HepG2 (cell line): ENCODE measurements around the gene RFFL. TPM values are rescaled to one million over a fixed set of nuclear protein-coding genes. Genes with fewer than 3 reads are reported as not detected.

ENCODE experiments used
- ARNT ChIP-seq: fragments of 450-650 bp; IDR thresholded peaks from 2 replicates; pipeline ENCODE4 v1.6.1; 2017
- DRAP1 ChIP-seq: IDR thresholded peaks from 2 replicates; pipeline ENCODE4 v1.6.1; 2016; ENCODE audit warnings: missing genetic modification reagents, missing compliant biosample characterization
- DZIP1 ChIP-seq: sonication (generic); formaldehyde crosslinking; IDR thresholded peaks from 2 replicates; pipeline ENCODE4 v1.5.0; 2020; ENCODE audit warnings: mild to moderate bottlenecking, missing genetic modification reagents
- KAT8 ChIP-seq: IDR thresholded peaks from 2 replicates; pipeline ENCODE4 v1.6.1; 2016; ENCODE audit warnings: missing genetic modification reagents, missing compliant biosample characterization
- KLF12 ChIP-seq: sonication (generic); formaldehyde crosslinking; IDR thresholded peaks from 2 replicates; pipeline ENCODE4 v1.4.0; 2020; ENCODE audit warnings: missing genetic modification reagents, borderline replicate concordance
- MAFG ChIP-seq: sonication (generic); formaldehyde crosslinking; IDR thresholded peaks from 2 replicates; pipeline ENCODE4 v1.5.1; 2020; ENCODE audit warnings: mild to moderate bottlenecking, missing genetic modification reagents
- POGK ChIP-seq: sonication (generic); formaldehyde crosslinking; conservative IDR thresholded peaks from 2 replicates; pipeline ENCODE4 v1.8.0; 2022; ENCODE audit warnings: mild to moderate bottlenecking, moderate library complexity, missing genetic modification reagents
- RXRB ChIP-seq: IDR thresholded peaks from 2 replicates; pipeline ENCODE4 v1.6.1; 2016; ENCODE audit warnings: borderline replicate concordance, missing genetic modification reagents, missing compliant biosample characterization
- SMAD3 ChIP-seq: sonication (generic); formaldehyde crosslinking; IDR thresholded peaks from 2 replicates; pipeline ENCODE4 v1.4.0; 2020; ENCODE audit warnings: missing genetic modification reagents
- TEAD2 ChIP-seq: sonication (generic); formaldehyde crosslinking; IDR thresholded peaks from 2 replicates; pipeline ENCODE4 v1.9.0; 2021; ENCODE audit warnings: missing genetic modification reagents
- TGIF2 ChIP-seq: IDR thresholded peaks from 2 replicates; pipeline ENCODE4 v1.6.1; 2016; ENCODE audit warnings: control low read depth, missing compliant biosample characterization
- XRCC5 ChIP-seq: fragments of 200-400 bp; formaldehyde crosslinking; optimal IDR thresholded peaks from 2 replicates; pipeline ENCODE3; 2017; ENCODE audit warnings: mild to moderate bottlenecking, low read length
- ZFY ChIP-seq: sonication (generic); formaldehyde crosslinking; IDR thresholded peaks from 2 replicates; pipeline ENCODE4 v1.4.0; 2020; ENCODE audit warnings: missing genetic modification reagents
- ZNF20 ChIP-seq: sonication (generic); formaldehyde crosslinking; IDR thresholded peaks from 2 replicates; pipeline ENCODE4 v1.4.0; 2020; ENCODE audit warnings: mild to moderate bottlenecking, moderate library complexity, missing genetic modification reagents
- ZNF510 ChIP-seq: sonication (generic); formaldehyde crosslinking; IDR thresholded peaks from 2 replicates; pipeline ENCODE4 v1.4.0; 2020; ENCODE audit warnings: low read depth, mild to moderate bottlenecking, missing genetic modification reagents
- ZNF678 ChIP-seq: sonication (generic); formaldehyde crosslinking; IDR thresholded peaks from 2 replicates; pipeline ENCODE4 v1.4.0; 2020; ENCODE audit warnings: mild to moderate bottlenecking, missing genetic modification reagents
- ZNF720 ChIP-seq: sonication (generic); formaldehyde crosslinking; IDR thresholded peaks from 2 replicates; pipeline ENCODE4 v1.4.0; 2020; ENCODE audit warnings: missing genetic modification reagents
- ZNF777 ChIP-seq: sonication (generic); formaldehyde crosslinking; IDR thresholded peaks from 2 replicates; pipeline ENCODE4 v1.4.0; 2020; ENCODE audit warnings: missing genetic modification reagents
- ZNF891 ChIP-seq: sonication (generic); formaldehyde crosslinking; IDR thresholded peaks from 2 replicates; pipeline ENCODE4 v1.5.0; 2020; ENCODE audit warnings: mild to moderate bottlenecking, missing genetic modification reagents
- ZSCAN30 ChIP-seq: sonication (generic); formaldehyde crosslinking; IDR thresholded peaks from 2 replicates; pipeline ENCODE4 v1.5.0; 2020; ENCODE audit warnings: mild to moderate bottlenecking, missing genetic modification reagents
- polyA plus RNA-seq, 8 experiments: library from polyadenylated mRNA; depleted of rRNA in 3 of 8; stranded (reverse) in 7 of 8; unstranded in 1 of 8; fragments of >200 nt; fragmentation: Illumina TruSeq in 4 of 8; extraction: Trizol in 4 of 8; gene quantifications; 2 replicates each; pipeline versions ENCODE4 v1.2.1 to v1.2.3, GENCODE V29; 2011 to 2016; ENCODE audit warnings: low read depth in 4 of 8, missing spikeins in 1 of 8, mixed read lengths in 1 of 8; ENCODE audit not compliant: insufficient read depth in 1 of 8
- total RNA-seq, 5 experiments: library from RNA; depleted of rRNA; stranded (reverse); fragments of >200 nt; fragmentation: Illumina TruSeq; extraction: Trizol; gene quantifications; 2 replicates each; pipeline ENCODE4 v1.2.3, GENCODE V29; 2016; ENCODE audit warnings: low read depth in 1 of 5
- TF ChIP-seq, protein P1 (sequence below): IDR thresholded peaks from 2 replicates; pipeline ENCODE4 v1.6.1; 2016; ENCODE audit warnings: missing compliant biosample characterization, missing genetic modification reagents, borderline replicate concordance
- TF ChIP-seq, protein P2 (sequence below): sonication (generic); formaldehyde crosslinking; IDR thresholded peaks from 2 replicates; pipeline ENCODE4 v1.5.0; 2020; ENCODE audit warnings: missing genetic modification reagents, mild to moderate bottlenecking, borderline replicate concordance
- TF ChIP-seq, protein P3 (sequence below): sonication (generic); formaldehyde crosslinking; conservative IDR thresholded peaks from 2 replicates; pipeline ENCODE4 v1.4.0; 2020; ENCODE audit warnings: missing genetic modification reagents
- TF ChIP-seq, protein P4 (sequence below): IDR thresholded peaks from 2 replicates; pipeline ENCODE4 v1.6.1; 2016; ENCODE audit warnings: mild to moderate bottlenecking, missing biosample characterization, missing genetic modification reagents

RFFL gene
- total and polyA plus RNA-seq, 2 of the 13 experiments (the other 11 are each of a cell fraction or from before 2014, with no cell fraction given): 24.3 to 48.6 TPM

DNA sequence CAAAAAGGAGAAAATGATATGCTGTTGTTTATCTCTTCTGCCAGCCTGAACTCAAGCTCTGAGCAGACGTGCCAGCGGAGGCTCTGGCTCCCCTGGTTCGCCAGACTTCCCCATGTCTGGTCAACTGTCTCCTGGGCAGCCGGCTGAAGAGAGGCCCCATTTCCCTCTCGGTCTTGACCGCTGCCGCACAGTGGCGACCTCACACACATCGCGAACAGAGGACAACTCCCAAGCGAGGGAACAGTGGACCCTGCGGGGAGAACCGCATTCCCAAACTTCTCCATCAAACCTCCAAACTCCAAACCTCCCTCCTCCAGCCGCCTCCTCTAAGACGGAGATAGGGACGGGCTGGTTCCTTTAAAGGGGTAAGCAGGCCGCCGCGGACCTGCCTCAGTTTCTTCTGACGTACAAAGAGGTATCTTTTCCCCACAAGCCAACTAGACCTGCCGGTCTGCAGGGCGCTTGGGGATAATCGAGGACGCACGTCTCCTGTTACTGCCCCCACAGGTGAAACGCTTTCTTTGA, 24.9 kb upstream of the RFFL start (continued):
- TF ChIP-seq, protein P1, sequence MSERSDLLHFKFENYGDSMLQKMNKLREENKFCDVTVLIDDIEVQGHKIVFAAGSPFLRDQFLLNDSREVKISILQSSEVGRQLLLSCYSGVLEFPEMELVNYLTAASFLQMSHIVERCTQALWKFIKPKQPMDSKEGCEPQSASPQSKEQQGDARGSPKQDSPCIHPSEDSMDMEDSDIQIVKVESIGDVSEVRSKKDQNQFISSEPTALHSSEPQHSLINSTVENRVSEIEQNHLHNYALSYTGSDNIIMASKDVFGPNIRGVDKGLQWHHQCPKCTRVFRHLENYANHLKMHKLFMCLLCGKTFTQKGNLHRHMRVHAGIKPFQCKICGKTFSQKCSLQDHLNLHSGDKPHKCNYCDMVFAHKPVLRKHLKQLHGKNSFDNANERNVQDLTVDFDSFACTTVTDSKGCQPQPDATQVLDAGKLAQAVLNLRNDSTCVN (CRISPR knock-in tag): no peak
- no peak for TF ChIP-seq KLF12
- no peak for TF ChIP-seq POGK (CRISPR knock-in tag)
- TF ChIP-seq MAFG (CRISPR knock-in tag): no peak
- TF ChIP-seq ZNF678: no peak
- no peak for TF ChIP-seq KAT8 (CRISPR knock-in tag)
- TF ChIP-seq SMAD3 (CRISPR knock-in tag): no peak
- TF ChIP-seq ZNF891 (CRISPR knock-in tag): 0 out of 2 replicates have a peak, but pooled peaks have one; percentile 28
- TF ChIP-seq TGIF2 (CRISPR knock-in tag): no peak
- TF ChIP-seq, protein P2, sequence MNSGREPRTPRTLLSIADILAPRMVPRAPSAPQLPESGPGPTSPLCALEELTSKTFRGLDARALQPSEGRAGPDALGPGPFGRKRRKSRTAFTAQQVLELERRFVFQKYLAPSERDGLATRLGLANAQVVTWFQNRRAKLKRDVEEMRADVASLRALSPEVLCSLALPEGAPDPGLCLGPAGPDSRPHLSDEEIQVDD (CRISPR knock-in tag): no peak
- TF ChIP-seq ZFY (CRISPR knock-in tag): no peak
- TF ChIP-seq, protein P3, sequence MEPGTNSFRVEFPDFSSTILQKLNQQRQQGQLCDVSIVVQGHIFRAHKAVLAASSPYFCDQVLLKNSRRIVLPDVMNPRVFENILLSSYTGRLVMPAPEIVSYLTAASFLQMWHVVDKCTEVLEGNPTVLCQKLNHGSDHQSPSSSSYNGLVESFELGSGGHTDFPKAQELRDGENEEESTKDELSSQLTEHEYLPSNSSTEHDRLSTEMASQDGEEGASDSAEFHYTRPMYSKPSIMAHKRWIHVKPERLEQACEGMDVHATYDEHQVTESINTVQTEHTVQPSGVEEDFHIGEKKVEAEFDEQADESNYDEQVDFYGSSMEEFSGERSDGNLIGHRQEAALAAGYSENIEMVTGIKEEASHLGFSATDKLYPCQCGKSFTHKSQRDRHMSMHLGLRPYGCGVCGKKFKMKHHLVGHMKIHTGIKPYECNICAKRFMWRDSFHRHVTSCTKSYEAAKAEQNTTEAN (CRISPR knock-in tag): no peak
- TF ChIP-seq ZNF720 (CRISPR knock-in tag): no peak
- no peak; the same call in 1 of the 2 replicates for TF ChIP-seq DRAP1
- TF ChIP-seq ZSCAN30 (CRISPR knock-in tag): no peak
- TF ChIP-seq XRCC5: peak; percentile 5
- no peak; the same call in 1 of the 2 replicates for TF ChIP-seq RXRB (CRISPR knock-in tag)
- no peak for TF ChIP-seq ARNT
- TF ChIP-seq TEAD2 (CRISPR knock-in tag): no peak
- TF ChIP-seq ZNF510: no peak
- TF ChIP-seq, protein P4, sequence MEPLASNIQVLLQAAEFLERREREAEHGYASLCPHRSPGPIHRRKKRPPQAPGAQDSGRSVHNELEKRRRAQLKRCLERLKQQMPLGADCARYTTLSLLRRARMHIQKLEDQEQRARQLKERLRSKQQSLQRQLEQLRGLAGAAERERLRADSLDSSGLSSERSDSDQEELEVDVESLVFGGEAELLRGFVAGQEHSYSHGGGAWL (CRISPR knock-in tag): no peak
- no peak for TF ChIP-seq ZNF20 (CRISPR knock-in tag)
- 0 out of 2 replicates have a peak, but pooled peaks have one; percentile 33 for TF ChIP-seq DZIP1 (CRISPR knock-in tag)
- no peak; the same call in 1 of the 2 replicates for TF ChIP-seq ZNF777
